GM19395 (cell line): ENCODE data around the gene ADGRG6.

Experiments used
- ATAC-seq: cut with Tn5 transposase; IDR thresholded peaks from one replicate; pipeline ENCODE4 v1.9.1; 2021; ENCODE audit warnings: mild to moderate bottlenecking, moderate library complexity; ENCODE audit not compliant: unreplicated experiment

Gene ADGRG6

DNA sequence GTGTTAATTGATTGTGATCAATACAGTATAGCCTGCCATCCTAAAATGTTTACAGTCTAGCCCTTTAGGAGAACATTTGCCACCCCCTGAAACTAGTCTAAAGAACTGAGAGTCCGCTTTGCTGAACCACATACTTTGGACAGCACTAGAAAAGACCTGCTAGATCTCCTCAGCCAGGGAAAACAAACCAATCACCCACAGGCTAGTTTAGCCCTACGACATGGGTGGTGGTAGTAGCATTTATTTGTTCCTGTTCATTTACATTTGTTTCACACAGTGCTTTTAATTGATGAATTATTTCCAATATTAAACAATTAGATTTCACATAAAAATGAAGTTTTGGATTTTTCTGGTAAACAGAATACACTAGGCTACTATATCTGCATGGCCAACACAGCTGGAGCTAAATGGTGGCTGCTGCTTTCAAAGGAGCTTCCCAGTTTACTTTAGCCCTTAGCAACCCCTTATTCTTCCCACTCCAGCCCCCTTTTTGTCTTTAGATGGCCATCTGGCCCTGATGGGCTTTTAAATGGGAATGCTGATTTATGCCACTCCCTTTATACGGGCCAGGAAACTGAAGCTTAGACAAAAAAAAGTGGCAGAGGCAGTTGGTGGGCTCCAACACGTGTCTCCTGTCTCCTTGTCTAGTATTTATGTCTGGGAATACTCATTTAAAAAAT lies 72.4 kb downstream of the ADGRG6 start:
- no peak for ATAC-seq

DNA sequence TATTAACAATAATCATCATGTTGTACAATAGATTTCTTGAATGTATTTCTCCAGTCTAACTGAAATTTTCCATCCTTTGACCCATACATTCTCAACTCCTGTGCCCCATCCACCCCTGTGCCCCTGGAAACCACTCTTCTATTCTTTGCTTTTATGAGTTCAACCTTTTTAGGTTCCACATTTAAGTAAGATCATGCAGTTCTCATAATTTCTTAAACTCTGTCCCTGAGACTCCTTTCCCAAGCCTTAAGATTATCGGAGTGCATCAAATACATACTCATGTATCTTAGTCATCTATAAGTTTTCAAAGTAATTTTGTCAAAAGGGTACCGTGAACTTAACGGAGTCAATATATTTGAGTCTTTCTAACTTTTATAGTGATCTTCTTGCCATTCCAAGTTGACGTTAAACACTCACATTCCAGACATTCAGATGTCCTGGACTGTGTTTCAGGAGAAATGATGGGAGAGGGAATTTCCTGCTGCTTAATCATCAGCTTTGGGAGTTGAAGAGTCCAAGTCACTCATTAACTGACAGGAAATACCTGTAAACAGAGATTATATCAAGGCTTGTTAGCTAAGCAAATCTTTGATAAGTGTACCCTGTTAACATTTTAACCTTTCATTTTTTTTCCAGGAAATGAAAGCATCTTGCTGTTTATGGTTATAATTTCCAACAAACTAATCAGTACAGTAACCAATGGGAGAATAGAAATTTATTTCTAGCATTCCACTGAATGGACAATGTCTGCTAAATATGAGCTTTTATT lies 73.3 kb downstream of the ADGRG6 start:
- no peak for ATAC-seq

- ATAC-seq = no peak
These were observed 74.3 kb downstream of the ADGRG6 start for GRCh38 chr6:142376115-142376514.

DNA sequence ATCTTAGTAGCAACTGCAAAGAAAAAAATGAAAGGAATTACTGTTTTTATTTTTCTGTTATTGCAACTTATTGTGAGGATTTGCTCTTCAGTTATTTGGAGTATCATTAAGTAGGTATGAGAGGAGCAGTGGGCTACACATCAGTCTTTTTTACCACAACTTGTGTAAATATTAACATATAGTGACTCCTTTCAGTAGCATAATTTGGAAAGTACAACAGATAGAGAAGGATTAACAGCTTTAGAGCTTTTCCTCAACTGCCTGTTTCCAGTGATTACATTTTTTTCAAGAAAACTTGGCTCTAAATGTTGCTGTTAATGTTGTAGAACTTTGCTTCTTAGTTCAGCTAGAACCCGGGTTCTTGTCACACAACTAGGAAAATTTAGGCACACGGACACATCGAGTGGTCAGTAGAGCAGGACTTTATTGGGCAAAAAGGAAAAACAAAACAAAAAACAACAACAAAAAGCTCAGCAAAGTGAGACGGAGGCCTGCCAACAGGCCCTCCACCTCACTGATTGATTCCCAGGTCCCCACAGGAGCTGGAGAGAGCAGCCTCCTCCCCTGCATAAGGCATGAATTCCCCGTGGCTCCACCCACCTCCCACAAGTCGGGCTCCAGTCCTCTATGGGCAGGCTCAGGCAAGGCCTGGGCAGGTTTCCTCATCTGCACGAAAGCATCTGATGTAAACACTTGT lies 75.1 kb downstream of the ADGRG6 start:
- no peak for ATAC-seq

GRCh38 chr6:142377497-142377848 lies 75.7 kb downstream of the ADGRG6 start:
- no peak for ATAC-seq

DNA sequence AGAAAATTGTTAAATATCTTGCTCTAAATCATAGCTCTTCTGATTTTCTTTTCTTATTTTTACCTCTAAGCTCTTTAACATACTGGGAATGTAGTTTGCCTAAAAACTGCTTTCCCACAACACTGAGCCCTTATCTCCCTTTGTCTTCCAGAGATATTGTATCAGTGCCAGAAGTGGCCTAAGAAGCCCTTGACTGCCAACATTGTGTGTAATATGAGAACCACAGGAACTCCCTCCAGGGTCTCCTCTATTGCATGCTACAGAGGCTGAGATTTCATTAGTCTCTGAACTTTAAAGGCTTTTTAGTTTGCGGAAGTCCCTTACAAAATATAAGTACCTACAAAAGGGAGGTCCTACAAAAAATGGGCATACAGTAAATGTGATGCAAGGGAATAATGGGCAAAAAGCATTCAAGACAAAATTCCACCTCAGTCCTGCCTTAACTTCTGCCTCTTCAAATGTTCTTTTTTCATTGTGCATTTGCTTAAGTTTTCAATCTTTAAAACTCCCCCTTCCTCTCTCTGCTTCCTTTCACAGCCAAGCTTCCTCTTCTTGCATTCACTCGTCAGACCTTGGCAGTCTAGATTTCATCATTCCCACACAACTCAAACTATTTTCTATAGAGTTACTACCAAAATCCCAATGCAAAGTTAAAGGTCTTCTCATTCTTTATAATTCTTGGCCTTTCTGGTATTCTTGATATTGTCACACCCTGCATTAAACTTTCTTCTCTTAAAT lies 76.5 kb downstream of the ADGRG6 start:
- ATAC-seq = no peak

DNA sequence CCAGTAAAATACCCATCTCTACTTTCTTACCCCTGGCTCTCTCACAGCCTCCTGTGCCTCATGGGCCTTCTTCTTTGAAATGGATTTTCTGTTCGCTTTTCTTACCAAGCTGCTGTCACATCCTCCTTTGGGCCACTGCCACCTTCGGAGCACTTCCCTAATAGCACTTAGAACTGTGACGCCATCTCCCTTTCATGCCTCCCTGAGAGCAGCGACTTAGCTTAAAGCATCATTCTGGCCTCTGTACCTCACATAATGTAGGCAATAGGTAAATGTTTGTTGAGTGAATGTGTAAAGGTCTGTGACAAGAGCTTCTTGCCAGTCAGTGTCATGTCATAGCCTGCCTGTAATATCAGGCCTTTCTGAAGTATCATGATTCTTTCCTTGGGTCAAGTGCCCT lies 78.8 kb downstream of the ADGRG6 start:
- ATAC-seq = no peak

GRCh38 chr6:142381181-142381580 lies 79.4 kb downstream of the ADGRG6 start:
- no peak for ATAC-seq

DNA sequence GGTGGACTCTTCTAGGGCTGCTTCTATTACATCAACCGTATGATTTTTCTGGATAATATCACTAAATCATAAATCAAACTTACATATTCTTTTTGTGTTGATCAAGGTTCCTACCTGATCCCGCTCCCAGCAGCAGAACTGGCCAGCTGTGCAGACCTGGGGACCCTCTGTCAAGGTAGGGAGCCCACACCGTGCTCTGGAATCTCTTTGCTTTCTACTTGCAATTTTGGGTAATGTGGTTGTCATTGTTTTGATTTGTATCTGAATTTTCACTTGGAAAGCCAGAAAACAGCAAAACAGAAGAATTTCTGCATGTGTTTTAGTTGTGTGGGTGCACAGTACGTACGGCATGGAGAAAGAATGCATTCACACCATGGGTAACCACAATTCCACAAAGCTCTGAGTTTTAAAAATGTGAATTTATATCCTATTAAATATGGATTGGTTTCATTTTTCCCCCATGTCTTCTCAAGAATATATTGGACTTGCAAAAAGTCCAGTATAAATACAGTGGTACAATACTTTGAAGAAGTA lies 80.1 kb downstream of the ADGRG6 start:
- ATAC-seq = no peak

DNA sequence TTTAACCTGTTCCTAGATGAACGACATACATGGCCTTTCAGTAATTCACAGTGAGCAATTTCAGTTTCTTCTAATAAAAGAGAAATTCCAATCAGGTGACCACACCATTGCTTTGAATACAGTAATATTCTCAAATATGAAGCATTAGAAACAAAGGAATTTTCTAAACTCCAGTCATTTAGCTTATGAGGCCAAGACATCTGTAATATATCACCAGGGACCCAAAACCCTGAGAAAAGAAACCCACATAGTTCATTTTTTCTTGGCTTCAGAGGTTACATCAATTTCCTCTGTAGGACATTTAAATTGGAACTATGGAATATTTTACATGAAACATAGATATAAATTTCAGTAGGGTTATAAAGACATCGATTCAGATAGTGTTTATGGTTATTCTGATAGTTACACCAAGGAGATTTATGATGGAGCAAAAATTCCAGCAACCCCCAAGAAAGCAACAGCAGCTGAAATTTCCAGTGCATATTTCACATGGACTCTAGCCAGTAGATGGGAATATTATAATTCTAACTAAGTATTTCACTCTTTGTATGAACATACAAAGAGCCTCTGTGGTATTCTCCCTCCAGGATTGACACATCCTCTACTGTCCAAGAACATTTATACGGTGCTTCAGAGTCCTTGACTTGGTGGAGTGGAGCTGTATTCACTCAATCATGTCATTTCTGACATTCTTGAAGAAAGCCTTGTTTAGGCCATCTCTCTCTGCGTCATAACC lies 82.9 kb downstream of the ADGRG6 start:
- ATAC-seq = no peak

DNA sequence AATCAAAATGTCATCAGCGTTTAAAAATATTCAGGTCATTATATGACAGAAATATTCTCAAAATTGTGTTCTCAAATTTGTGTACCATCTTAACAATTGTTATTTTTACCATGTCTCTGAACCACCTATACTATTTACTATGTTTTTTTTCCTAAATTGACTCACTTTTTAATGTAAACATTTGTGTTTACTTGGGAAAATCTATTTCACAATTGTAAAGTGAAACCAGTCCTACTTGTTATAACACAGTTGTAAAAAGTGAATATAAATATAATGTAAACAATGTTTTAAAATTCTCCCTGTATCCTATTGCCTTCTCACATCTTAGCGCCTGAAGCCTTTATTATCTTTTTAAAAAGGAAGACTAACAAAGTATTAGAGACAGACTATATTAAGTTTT lies 83.5 kb downstream of the ADGRG6 start:
- ATAC-seq = no peak

DNA sequence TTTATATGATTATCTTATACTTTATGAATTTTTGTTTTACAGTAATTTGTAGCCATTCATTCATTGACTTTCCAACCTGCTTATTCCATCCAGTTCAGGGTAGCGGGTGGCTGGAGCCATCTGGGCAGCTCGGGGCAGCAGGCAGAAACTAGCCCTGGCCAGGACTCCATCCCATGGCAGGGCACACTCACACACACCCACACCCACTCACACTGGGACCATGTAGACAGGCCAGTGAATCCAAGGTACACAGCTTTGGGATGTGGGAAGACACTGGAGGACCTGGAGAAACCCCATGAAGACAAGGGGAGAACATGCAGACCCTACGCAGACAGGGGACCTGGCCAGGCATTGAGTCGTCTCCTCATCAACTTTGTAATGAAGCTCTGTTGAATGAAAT lies 84.8 kb downstream of the ADGRG6 start:
- ATAC-seq = no peak

DNA sequence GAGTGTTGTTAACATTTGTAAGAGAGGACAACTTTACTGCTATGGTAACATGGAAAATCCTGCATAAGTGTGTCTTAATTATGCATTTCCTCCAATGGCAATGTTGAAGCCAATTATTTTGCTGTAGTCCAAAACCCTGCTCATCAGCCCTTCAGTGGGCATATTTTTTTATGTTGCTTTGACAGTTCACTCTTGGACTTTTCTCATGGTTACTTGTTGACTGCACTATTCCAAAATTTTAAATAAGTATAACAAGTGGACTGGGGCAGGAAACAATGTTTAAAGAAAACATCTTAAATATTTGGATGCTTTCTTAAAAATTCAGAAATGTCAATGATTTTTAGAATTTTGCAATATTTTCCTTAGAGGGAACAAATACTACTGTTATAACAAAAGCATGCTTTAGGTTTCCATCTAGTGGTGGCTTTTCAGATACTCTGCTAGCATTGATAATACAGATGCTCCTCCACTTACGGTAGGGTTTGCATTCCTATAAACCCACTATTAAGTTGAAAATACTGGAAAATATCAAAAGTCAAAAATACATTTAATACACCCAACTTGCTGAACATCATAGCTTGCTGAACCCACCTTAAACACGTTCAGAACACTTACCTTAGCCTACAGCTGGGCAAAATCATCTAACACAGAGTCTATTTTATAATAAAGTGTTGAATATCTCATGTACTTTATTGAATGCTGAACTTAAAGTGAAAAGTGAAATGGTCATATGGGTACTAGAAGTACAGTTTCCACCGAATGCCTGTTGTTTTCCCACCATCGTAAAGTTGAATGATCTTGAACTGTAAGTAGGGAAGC lies 86.4 kb downstream of the ADGRG6 start:
- peak; percentile 77 for ATAC-seq

GRCh38 chr6:142395266-142395665 lies 93.5 kb downstream of the ADGRG6 start:
- peak; percentile 4 for ATAC-seq

DNA sequence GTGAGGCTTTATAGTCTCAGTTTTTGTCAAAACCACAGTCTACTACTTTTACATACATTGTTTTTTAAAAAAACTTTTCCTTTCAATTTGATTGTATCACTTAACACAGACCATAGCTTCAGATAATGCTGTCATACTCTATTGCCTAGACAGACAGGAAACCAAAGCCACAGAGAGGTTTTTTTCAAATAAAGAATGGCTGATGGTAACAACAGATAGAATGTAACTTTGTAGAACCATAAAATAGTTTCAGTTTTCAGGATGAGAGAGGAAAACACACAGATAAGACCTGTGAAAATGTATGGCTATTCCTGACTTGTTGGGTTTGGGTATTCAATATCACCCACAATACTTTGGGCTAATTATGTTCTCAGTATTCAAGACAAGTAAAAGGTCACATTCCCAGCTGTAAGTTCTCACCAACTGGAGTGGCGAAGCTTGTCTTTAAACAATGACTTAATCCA lies 94.0 kb downstream of the ADGRG6 start:
- peak; percentile 96 for ATAC-seq

DNA sequence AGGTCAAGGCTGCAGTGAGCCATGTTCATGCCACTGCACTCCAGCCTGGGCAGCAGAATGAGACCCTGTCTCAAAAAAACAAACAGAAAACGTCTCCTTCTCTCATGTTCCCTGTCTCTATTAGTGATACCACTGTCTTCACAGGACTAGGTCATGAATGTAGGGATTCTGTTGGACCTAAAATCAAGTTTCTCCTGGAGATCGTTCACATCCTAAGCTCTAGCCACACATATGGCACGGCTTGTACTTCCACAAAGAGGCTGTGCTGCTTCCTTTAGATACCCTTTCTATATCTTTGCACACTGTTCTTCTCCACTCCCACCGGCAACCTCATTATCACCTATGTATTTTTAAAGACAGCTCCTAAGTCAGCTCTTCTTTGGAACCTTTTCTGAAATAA lies 96.5 kb downstream of the ADGRG6 start:
- no peak for ATAC-seq

DNA sequence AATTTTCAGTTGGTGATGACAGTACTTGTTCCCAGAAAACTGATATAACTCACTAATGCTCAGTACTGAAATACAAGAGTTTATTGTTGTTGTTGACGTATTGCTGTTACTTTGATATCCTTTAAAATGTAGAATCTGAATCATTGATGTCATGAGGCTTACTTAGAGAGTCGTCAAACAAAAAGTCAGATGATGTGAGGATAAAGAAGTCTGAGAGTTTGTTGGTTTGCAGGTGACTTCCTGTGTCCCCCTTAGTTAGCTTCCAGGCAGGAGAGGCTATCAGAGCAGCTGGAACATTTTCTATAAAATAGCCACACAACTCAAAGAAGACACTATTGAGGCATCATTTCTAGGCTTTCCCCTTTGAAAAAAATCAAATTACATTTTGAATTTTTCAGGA lies 97.9 kb downstream of the ADGRG6 start:
- ATAC-seq = no peak

- ATAC-seq = no peak
These were observed 98.7 kb downstream of the ADGRG6 start for GRCh38 chr6:142400495-142400894.

DNA sequence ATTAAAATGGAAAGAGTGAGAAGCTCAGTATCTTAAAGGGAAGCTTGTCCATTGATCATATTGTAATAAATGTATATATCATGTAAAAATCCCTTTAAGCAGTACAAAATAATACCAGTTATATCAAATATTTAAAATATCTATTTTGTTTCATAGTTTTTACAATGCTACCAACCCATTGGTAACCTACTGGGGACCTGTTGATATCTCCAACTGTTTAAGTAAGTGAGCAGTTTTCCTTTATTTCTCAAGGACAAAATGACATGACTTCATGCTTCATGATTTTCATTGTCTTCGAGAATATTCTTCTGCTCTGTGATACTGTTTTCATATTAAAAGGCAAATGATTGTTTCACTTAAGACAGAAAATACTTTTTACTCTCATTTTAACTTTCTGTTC lies 100.0 kb downstream of the ADGRG6 start:
- no peak for ATAC-seq

GRCh38 chr6:142404751-142405150 lies 102.9 kb downstream of the ADGRG6 start:
- no peak for ATAC-seq
